ENCODE measurements around the gene ERC2.

Gene ERC2

GRCh38 chr3:56342475-56342874, 125.8 kb downstream of the ERC2 start:
- ATAC-seq: no peak
- TF ChIP-seq ZNF70 (CRISPR knock-in tag; IDR thresholded peaks at IDR 0.05): no peak
- TF ChIP-seq TCF4 (CRISPR knock-in tag; IDR thresholded peaks at IDR 0.05; ENCODE audit: borderline replicate concordance): no peak
- TF ChIP-seq BACH2 (CRISPR knock-in tag; IDR thresholded peaks at IDR 0.05; ENCODE audit: borderline replicate concordance): no peak
- no peak for TF ChIP-seq GLIS3 (CRISPR knock-in tag; IDR thresholded peaks at IDR 0.05)
- no peak for TF ChIP-seq PATZ1 (CRISPR knock-in tag; IDR thresholded peaks at IDR 0.05; ENCODE audit: borderline replicate concordance)

GRCh38 chr3:56339671-56340070, 128.6 kb downstream of the ERC2 start:
- no peak for TF ChIP-seq POU6F1 (CRISPR knock-in tag; IDR thresholded peaks at IDR 0.05; ENCODE audit: borderline replicate concordance, low read depth)
- TF ChIP-seq SNAI2 (CRISPR knock-in tag; IDR thresholded peaks at IDR 0.05): no peak
- no peak for TF ChIP-seq ARNTL (CRISPR knock-in tag; IDR thresholded peaks at IDR 0.05; ENCODE audit: borderline replicate concordance, low read depth)
- TF ChIP-seq CREB5 (CRISPR knock-in tag; IDR thresholded peaks at IDR 0.05; ENCODE audit: low read depth): no peak
- no peak for TF ChIP-seq TSHZ2 (CRISPR knock-in tag; IDR thresholded peaks at IDR 0.05)
- TF ChIP-seq ZFP30 (CRISPR knock-in tag; IDR thresholded peaks at IDR 0.05): no peak
- no peak for TF ChIP-seq TCF4 (CRISPR knock-in tag; IDR thresholded peaks at IDR 0.05; ENCODE audit: borderline replicate concordance)
- TF ChIP-seq RARB (CRISPR knock-in tag; IDR thresholded peaks at IDR 0.05): no peak
- TF ChIP-seq ZNF70 (CRISPR knock-in tag; IDR thresholded peaks at IDR 0.05): no peak
- TF ChIP-seq TOX (CRISPR knock-in tag; IDR thresholded peaks at IDR 0.05; ENCODE audit: borderline replicate concordance): no peak
- no peak for TF ChIP-seq CSRNP3 (CRISPR knock-in tag; IDR thresholded peaks at IDR 0.05)
- no peak for TF ChIP-seq ZFP3 (CRISPR knock-in tag; IDR thresholded peaks at IDR 0.05)
- no peak for TF ChIP-seq ESRRG (CRISPR knock-in tag; IDR thresholded peaks at IDR 0.05)
- TF ChIP-seq BACH2 (CRISPR knock-in tag; IDR thresholded peaks at IDR 0.05; ENCODE audit: borderline replicate concordance): no peak
- no peak for TF ChIP-seq ZNF565 (CRISPR knock-in tag; conservative IDR thresholded peaks at IDR 0.05; ENCODE audit: low read depth)
- no peak for TF ChIP-seq GLIS3 (CRISPR knock-in tag; IDR thresholded peaks at IDR 0.05)
- TF ChIP-seq ZNF8 (CRISPR knock-in tag; IDR thresholded peaks at IDR 0.05): no peak
- no peak for ATAC-seq

- no peak for ATAC-seq
- TF ChIP-seq SNAI2 (CRISPR knock-in tag; IDR thresholded peaks at IDR 0.05) (no peak), CSRNP3 (CRISPR knock-in tag; IDR thresholded peaks at IDR 0.05) (no peak), BACH2 (CRISPR knock-in tag; IDR thresholded peaks at IDR 0.05; ENCODE audit: borderline replicate concordance) (no peak), GLIS3 (CRISPR knock-in tag; IDR thresholded peaks at IDR 0.05) (no peak), CSDC2 (CRISPR knock-in tag; IDR thresholded peaks at IDR 0.05) (no peak), PATZ1 (CRISPR knock-in tag; IDR thresholded peaks at IDR 0.05; ENCODE audit: borderline replicate concordance) (no peak), TOX (CRISPR knock-in tag; IDR thresholded peaks at IDR 0.05; ENCODE audit: borderline replicate concordance) (no peak), ZFP3 (CRISPR knock-in tag; IDR thresholded peaks at IDR 0.05) (no peak), OSR1 (CRISPR knock-in tag; IDR thresholded peaks at IDR 0.05) (no peak), ESRRG (CRISPR knock-in tag; IDR thresholded peaks at IDR 0.05) (no peak), CREB5 (CRISPR knock-in tag; IDR thresholded peaks at IDR 0.05; ENCODE audit: low read depth) (no peak)
These were observed 129.0 kb downstream of the ERC2 start for GRCh38 chr3:56339244-56339643.

Measured in SK-N-SH treated with all-trans-retinoic acid at 6 μM for 48 hours (cell line).